AG09309 (cell line): ENCODE measurements around the gene ANKRD65.
"Not testable (repeated sequence)": the region's sequence is repeated elsewhere in the genome, so short reads cannot be mapped to it uniquely, and the experiment has no call there.

Experiments
- DNase-seq: peaks from one replicate; pipeline ENCODE4 v3.0.0-alpha.2; 2010; ENCODE audit warnings: low read depth
- H3K4me3 ChIP-seq: 2 replicates; pipeline ENCODE4 v1.5.1; 2011; ENCODE audit warnings: mild to moderate bottlenecking, low read depth, low read length, moderate library complexity; ENCODE audit not compliant: control insufficient read depth
- TF ChIP-seq, protein P1 (sequence below): IDR thresholded peaks from 2 replicates; pipeline ENCODE4 v1.5.1; 2011; ENCODE audit warnings: mild to moderate bottlenecking, low read depth, low read length, inconsistent platforms; ENCODE audit not compliant: insufficient read depth, control insufficient read depth; ENCODE audit errors: missing control alignments

The ANKRD65 gene

DNA sequence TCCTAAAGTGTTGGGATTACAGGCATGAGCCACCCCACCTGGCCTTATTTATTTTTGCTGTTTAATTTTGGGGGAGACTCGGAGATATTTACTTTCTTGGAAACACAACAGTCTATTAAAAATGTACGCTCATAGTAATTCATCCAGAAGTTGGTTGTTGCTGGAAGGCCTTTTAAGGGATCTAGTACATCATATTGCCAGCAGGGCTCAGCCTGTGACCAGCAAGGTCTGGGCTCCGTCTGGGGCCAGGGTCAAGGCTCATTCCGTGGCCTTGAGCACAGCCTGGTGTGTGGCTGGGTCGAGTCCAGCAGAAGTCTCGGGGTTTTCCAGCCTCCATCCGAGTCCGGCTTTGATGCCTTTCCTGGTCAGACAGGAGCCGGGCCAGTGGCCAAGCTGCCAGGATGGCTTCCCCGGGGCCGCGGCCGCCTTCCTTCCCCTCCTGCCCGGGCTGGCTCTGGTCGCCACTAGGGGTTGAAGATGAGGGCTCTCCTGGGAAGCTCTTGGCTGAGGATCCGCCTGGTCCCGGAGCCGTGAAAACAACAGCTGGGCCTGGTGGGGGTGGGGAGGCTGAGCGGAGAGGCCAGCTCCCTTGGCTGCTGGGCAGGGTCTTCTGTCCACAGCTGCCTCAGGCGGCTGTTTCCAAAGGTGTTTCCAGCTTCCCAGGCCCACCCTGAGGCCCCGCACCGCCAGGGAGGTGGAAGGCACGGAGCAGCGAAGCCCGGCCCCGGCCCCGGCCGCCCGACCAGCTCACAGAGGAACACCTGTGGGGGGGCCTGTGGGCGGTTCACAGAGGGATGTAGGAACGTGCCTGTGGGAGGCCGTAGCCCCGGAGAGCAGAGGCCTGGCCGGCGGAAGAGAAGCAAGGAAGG, 9.3 kb upstream of the ANKRD65 start:
- DNase-seq: no peak
- TF ChIP-seq, protein P1, sequence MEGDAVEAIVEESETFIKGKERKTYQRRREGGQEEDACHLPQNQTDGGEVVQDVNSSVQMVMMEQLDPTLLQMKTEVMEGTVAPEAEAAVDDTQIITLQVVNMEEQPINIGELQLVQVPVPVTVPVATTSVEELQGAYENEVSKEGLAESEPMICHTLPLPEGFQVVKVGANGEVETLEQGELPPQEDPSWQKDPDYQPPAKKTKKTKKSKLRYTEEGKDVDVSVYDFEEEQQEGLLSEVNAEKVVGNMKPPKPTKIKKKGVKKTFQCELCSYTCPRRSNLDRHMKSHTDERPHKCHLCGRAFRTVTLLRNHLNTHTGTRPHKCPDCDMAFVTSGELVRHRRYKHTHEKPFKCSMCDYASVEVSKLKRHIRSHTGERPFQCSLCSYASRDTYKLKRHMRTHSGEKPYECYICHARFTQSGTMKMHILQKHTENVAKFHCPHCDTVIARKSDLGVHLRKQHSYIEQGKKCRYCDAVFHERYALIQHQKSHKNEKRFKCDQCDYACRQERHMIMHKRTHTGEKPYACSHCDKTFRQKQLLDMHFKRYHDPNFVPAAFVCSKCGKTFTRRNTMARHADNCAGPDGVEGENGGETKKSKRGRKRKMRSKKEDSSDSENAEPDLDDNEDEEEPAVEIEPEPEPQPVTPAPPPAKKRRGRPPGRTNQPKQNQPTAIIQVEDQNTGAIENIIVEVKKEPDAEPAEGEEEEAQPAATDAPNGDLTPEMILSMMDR: peak; percentile 21
- no peak overlapping the region for H3K4me3 ChIP-seq

DNA sequence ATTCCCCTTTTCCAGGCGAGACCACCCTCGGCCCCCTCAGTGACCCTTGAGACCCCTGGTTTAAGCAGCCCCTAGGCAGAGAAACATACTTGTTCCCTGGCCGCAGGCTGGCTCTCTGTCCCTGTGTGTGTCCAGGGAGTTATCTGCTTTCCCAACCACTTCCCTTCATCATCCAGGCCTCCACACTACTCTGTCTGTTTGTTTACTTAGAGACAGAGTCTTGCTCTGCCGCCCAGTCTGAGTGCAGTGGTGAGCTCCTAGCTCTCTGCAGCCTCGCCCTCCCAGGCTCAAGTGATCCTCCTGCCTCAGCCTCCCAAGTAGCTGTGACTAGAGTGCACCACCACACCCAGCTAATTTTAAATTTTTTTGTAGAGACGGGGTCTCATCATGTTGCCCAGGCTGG, 8.6 kb upstream of the ANKRD65 start:
- TF ChIP-seq, protein P1: no peak
- H3K4me3 ChIP-seq: no peak overlapping the region
- no peak for DNase-seq

DNA sequence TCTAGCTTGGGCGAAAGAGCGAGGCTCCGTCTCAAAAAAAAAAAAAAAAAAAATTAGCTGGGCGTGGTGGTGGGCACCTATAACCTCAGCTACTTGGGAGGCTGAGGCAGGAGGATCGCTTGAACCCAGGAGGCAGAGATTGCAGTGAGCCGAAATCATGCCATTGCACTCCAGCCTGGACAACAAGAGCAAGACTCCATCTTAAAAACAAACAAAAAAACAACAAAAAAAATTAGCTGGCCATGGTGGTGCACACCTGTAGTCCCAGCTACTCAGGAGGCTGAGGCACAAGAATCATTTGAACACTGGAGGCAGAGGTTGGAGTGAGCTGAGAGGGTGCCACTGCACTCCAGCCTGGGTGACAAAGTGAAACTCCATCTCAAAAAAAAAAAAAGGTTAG, 7.9 kb upstream of the ANKRD65 start:
- not testable (repeated sequence) for DNase-seq

DNA sequence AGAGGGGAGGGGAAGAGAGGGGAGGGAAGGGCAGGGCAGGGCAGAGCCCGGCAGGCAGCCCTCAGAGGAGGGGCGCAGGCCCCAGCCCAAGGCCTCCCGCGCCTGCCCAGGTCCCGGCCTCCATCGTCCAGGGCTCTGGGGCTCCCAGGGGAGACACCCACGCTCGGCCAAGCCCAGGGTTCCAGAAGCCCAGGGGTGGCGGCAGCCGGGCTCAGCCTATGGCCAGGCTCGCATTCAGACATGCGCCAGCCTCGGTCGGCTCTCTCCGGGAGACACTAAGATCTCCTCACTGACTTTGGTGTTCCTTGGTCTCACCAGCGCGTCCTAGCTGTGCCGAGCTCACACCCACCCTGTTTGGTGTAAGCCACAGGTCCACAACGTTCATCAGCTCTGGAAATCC, 7.1 kb upstream of the ANKRD65 start:
- no peak overlapping the region for H3K4me3 ChIP-seq
- TF ChIP-seq, protein P1: no peak
- DNase-seq: no peak

More for the DNA sequence above, 7.9 kb upstream of the ANKRD65 start:
- not testable (repeated sequence) for H3K4me3 ChIP-seq

DNA sequence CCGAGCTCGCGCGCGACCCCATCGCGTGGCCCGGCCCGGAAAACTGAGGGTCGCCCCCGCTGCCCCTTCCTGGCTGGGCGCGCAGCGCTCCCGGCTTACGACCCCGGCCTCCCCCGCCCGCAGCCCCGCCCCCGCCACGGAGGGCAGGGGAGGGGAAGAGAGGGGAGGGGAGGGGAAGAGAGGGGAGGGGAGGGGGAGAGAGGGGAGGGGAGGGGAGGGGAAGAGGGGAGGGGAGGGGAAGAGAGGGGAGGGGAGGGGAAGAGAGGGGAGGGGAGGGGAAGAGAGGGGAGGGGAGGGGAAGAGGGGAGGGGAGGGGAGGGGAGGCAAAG, 6.7 kb upstream of the ANKRD65 start:
- TF ChIP-seq, protein P1: no peak
- no peak overlapping the region for H3K4me3 ChIP-seq
- DNase-seq: no peak

DNA sequence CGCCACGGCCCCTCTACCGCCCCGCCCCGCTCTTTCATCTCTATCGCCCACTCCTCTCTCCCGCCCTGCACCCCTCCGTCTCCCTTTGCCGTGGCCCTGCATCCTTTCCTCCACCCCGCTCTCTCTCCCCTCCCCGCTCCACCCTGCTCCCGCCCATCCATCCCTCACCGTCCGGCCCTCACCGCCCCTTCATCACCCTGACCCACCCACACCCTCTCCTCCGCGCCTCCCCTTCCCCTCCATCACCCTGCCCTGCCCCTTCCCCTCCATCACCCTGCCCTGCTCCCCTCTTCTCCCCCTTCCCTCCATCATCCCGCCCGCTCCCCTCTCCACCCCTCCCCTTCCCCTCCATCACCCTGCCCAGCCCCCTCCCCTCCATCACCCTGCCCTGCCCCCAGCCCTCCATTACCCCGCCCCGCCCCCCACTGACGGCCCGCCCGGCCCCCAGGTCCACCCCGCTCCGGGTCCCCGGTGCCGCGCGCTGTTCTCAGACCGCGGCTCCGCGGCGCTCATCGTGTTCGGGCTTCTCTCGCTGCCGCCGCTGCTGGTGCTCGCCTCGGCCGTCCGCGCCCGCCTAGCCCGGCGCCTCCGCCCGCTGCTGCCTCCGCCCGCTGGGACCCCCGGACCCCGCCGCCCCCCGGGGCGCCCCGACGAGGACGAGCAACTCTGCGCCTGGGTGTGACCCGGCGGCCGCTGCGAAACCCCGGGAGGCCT, 6.2 kb upstream of the ANKRD65 start:
- H3K4me3 ChIP-seq: no peak overlapping the region
- DNase-seq: no peak
- TF ChIP-seq, protein P1: no peak

DNA sequence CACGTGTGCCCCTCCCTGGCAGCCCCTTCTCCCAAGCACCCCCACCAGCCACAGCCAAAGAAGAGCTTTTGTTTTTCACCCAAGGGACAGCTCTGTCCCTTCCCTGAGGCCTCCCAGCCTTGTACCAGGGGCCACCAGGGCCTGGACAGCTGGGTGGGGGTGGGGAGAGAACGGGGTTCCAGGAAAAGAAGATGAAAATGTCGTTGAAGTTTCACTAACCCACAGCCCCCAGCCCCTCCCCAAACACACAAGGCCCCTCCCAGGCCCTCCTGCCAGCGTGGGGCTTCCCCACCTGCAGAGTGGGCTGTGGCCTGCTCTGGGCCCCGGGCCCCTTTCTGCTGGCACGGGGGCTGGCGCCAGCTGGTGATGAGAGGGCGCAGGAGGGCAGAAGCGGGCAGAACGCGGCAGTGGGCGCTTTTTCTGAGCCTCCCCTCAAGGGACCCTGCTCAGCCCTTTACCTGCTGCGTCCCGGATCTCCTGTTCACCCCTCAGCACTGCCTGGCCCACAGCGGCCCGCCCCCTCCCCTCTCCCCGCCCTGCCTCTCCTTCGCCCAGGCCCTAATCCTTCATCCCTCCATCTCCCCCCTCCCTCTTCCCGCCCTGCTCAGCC, 5.5 kb upstream of the ANKRD65 start:
- no peak for DNase-seq
- no peak overlapping the region for H3K4me3 ChIP-seq
- TF ChIP-seq, protein P1: no peak
